H1 (cell line): ENCODE results near the gene LPO. TPM values are rescaled to one million over a fixed set of nuclear protein-coding genes. Genes with fewer than 3 reads are reported as not detected.

Experiments
- CTCF ChIA-PET: fragments of 300-600 bp; sonication (Branson Sonifier 250); formaldehyde crosslinking; loops from one replicate; lab custom pipeline; 2021; ENCODE audit not compliant: partially characterized antibody; lab: Charles Lee
- POLR2A ChIA-PET: fragments of 300-600 bp; sonication (Branson Sonifier 250); formaldehyde crosslinking; loops from one replicate; lab custom pipeline; 2021; ENCODE audit warnings: inconsistent platforms; ENCODE audit not compliant: partially characterized antibody; lab: Charles Lee
- DNase-seq, 2 experiments: peaks; one replicate each; pipeline versions ENCODE4 v3.0.0 to v3.0.0-alpha.2; 2010 to 2022; ENCODE audit warnings: low spot score in 2 of 2, low read depth in 1 of 2, mixed read lengths in 1 of 2
- FAIRE-seq: peaks from 2 replicates; lab custom pipeline; 2011; peaks lifted over from hg19 to GRCh38; lab: Jason Lieb, UNC
- H2AFZ ChIP-seq: 2 replicates; pipeline ENCODE4 v1.8.1; 2012; ENCODE audit warnings: low read length, inconsistent platforms
- H2AK5ac ChIP-seq: 2 replicates; pipeline ENCODE4 v1.6.1; 2013; ENCODE audit warnings: low read depth, low read length
- H2BK120ac ChIP-seq: replicated peaks from 2 replicates; pipeline ENCODE3; 2013; ENCODE audit warnings: low read depth, low read length, inconsistent platforms
- H2BK12ac ChIP-seq: 2 replicates; pipeline ENCODE4 v1.6.1; 2013; ENCODE audit warnings: low read depth, low read length
- H2BK15ac ChIP-seq: 2 replicates; pipeline ENCODE4 v1.6.1; 2013; ENCODE audit warnings: low read length
- H2BK20ac ChIP-seq: 2 replicates; pipeline ENCODE4 v1.6.1; 2013; ENCODE audit warnings: low read length
- H2BK5ac ChIP-seq: 2 replicates; pipeline ENCODE4 v1.6.1; 2013; ENCODE audit warnings: low read depth, low read length
- H3K14ac ChIP-seq: 2 replicates; pipeline ENCODE4 v1.6.1; 2013; ENCODE audit warnings: inconsistent platforms; ENCODE audit not compliant: insufficient read length
- H3K18ac ChIP-seq: 2 replicates; pipeline ENCODE4 v1.6.1; 2013; ENCODE audit warnings: low read length; ENCODE audit errors: extremely low read depth
- H3K23ac ChIP-seq: 2 replicates; pipeline ENCODE4 v1.6.1; 2013; ENCODE audit warnings: inconsistent platforms; ENCODE audit not compliant: insufficient read length
- H3K23me2 ChIP-seq: 2 replicates; pipeline ENCODE4 v1.6.1; 2013; ENCODE audit warnings: low read depth, low read length
- H3K27ac ChIP-seq: 2 replicates; pipeline ENCODE4 v1.6.1; 2011; ENCODE audit warnings: low read depth, low read length, inconsistent platforms
- H3K27me3 ChIP-seq, 4 experiments: replicated peaks in 1 of 4; 1 replicate in 1 of 4; 2 replicates in 3 of 4; pipeline versions ENCODE4 v1.6.1 to v1.8.1; 2011 to 2013; ENCODE audit warnings: low read length in 3 of 4, mild to moderate bottlenecking in 3 of 4, inconsistent platforms in 2 of 4, mixed read lengths in 2 of 4, moderate library complexity in 1 of 4; ENCODE audit not compliant: control insufficient read depth in 3 of 4, insufficient read depth in 3 of 4; ENCODE audit errors: extremely low read depth in 1 of 4
- H3K36me3 ChIP-seq, 4 experiments: 2 replicates each; pipeline versions ENCODE4 v1.6.1 to v1.8.1; 2011 to 2013; ENCODE audit warnings: mild to moderate bottlenecking in 4 of 4, low read length in 3 of 4, moderate library complexity in 2 of 4, control low read depth in 1 of 4, inconsistent platforms in 1 of 4; ENCODE audit not compliant: insufficient read depth in 4 of 4, control insufficient read depth in 2 of 4
- H3K4ac ChIP-seq: replicated peaks from 2 replicates; pipeline ENCODE3; 2013; ENCODE audit warnings: low read length, low read depth, mixed read lengths, inconsistent platforms; ENCODE audit not compliant: insufficient read length
- H3K4me1 ChIP-seq, 4 experiments: replicated peaks in 1 of 4; 1 replicate in 1 of 4; 2 replicates in 3 of 4; pipeline versions ENCODE4 v1.6.1 to v1.8.1; 2011 to 2013; ENCODE audit warnings: low read length in 3 of 4, inconsistent platforms in 2 of 4, mixed read lengths in 1 of 4; ENCODE audit not compliant: insufficient read depth in 4 of 4, control insufficient read depth in 3 of 4
- H3K4me2 ChIP-seq, 2 experiments: 2 replicates each; pipeline versions ENCODE4 v1.6.1 to v1.8.1; 2011 to 2013; ENCODE audit warnings: low read depth in 2 of 2, low read length in 2 of 2, control low read depth in 1 of 2, inconsistent platforms in 1 of 2, mild to moderate bottlenecking in 1 of 2; ENCODE audit not compliant: insufficient read depth in 1 of 2
- H3K4me3 ChIP-seq, 4 experiments: fragments of 200-600, 300-600 bp in 1 of 4; sonication (generic), shearing (Covaris generic), sonication (Bioruptor Twin) in 1 of 4; 2 replicates each; pipeline versions ENCODE4 v1.5.1 to v1.8.1; 2011 to 2016; ENCODE audit warnings: low read length in 4 of 4, low read depth in 3 of 4, control low read depth in 2 of 4, inconsistent platforms in 2 of 4, mild to moderate bottlenecking in 2 of 4, mixed read lengths in 1 of 4, moderate library complexity in 1 of 4; ENCODE audit not compliant: insufficient read depth in 2 of 4; ENCODE audit errors: extremely low read depth in 1 of 4
- H3K56ac ChIP-seq: replicated peaks from 2 replicates; pipeline ENCODE3; 2013; ENCODE audit warnings: low read depth, mild to moderate bottlenecking, mixed read lengths, low read length, inconsistent platforms; ENCODE audit not compliant: insufficient read length
- H3K79me1 ChIP-seq: 2 replicates; pipeline ENCODE4 v1.6.1; 2013; ENCODE audit warnings: low read depth, low read length, control low read depth
- H3K79me2 ChIP-seq, 2 experiments: 2 replicates each; pipeline versions ENCODE4 v1.6.1 to v1.8.1; 2012 to 2013; ENCODE audit warnings: low read length in 2 of 2, mild to moderate bottlenecking in 2 of 2, inconsistent platforms in 1 of 2; ENCODE audit not compliant: insufficient read depth in 2 of 2, control insufficient read depth in 1 of 2
- H3K9ac ChIP-seq, 4 experiments: replicated peaks in 1 of 4; 1 replicate in 1 of 4; 2 replicates in 3 of 4; pipeline versions ENCODE4 v1.6.1 to v1.8.1; 2011 to 2013; ENCODE audit warnings: low read depth in 3 of 4, low read length in 3 of 4, control low read depth in 2 of 4, mild to moderate bottlenecking in 2 of 4, moderate library complexity in 2 of 4, inconsistent platforms in 1 of 4; ENCODE audit errors: extremely low read depth in 1 of 4
- H3K9me3 ChIP-seq, 2 experiments: 2 replicates each; pipeline versions ENCODE4 v1.6.1 to v1.8.1; 2012 to 2013; ENCODE audit warnings: mild to moderate bottlenecking in 2 of 2, moderate library complexity in 2 of 2, control low read depth in 1 of 2, inconsistent platforms in 1 of 2, low read depth in 1 of 2, low read length in 1 of 2, mixed read lengths in 1 of 2; ENCODE audit not compliant: insufficient read depth in 2 of 2
- H4K20me1 ChIP-seq, 2 experiments: replicated peaks in 1 of 2; 2 replicates each; pipeline versions ENCODE3 to v1.8.1; 2011 to 2013; ENCODE audit warnings: inconsistent platforms in 2 of 2, low read length in 2 of 2, mild to moderate bottlenecking in 1 of 2; ENCODE audit not compliant: insufficient read depth in 2 of 2, control insufficient read depth in 1 of 2
- H4K5ac ChIP-seq: 2 replicates; pipeline ENCODE4 v1.6.1; 2013; ENCODE audit warnings: low read length, low read depth, mixed read lengths, inconsistent platforms; ENCODE audit not compliant: insufficient read length
- H4K8ac ChIP-seq: 2 replicates; pipeline ENCODE4 v1.8.0; 2013; ENCODE audit warnings: mild to moderate bottlenecking, moderate library complexity, low read length, inconsistent platforms; ENCODE audit not compliant: insufficient read depth; ENCODE audit errors: extremely low read depth
- H4K91ac ChIP-seq: replicated peaks from 2 replicates; pipeline ENCODE3; 2013; ENCODE audit warnings: low read length, mixed read lengths, inconsistent platforms; ENCODE audit not compliant: insufficient read length
- CEBPB ChIP-seq: IDR thresholded peaks from 2 replicates; pipeline ENCODE4 v1.6.1; 2012; ENCODE audit warnings: low read depth, low read length
- EZH2 ChIP-seq: fragments of 200-600 bp; sonication (generic); IDR thresholded peaks from 2 replicates; pipeline ENCODE4 v1.7.1; 2012; ENCODE audit warnings: low read depth, mild to moderate bottlenecking, moderate library complexity, low read length, inconsistent platforms; ENCODE audit not compliant: severe bottlenecking
- HDAC2 ChIP-seq, 2 experiments: fragments of 300-600 bp in 1 of 2; sonication (generic) in 1 of 2; IDR thresholded peaks; 2 replicates each; pipeline ENCODE4 v1.6.1; 2011 to 2012; ENCODE audit warnings: low read depth in 2 of 2, low read length in 2 of 2, mild to moderate bottlenecking in 2 of 2, moderate library complexity in 2 of 2, borderline replicate concordance in 1 of 2, inconsistent platforms in 1 of 2
- SIX5 ChIP-seq: IDR thresholded peaks from 2 replicates; pipeline ENCODE4 v1.6.1; 2011; ENCODE audit warnings: mild to moderate bottlenecking, low read depth, low read length
- SRF ChIP-seq: IDR thresholded peaks from 2 replicates; pipeline ENCODE4 v1.6.1; 2011; ENCODE audit warnings: mild to moderate bottlenecking, low read depth, low read length, moderate library complexity
- TEAD4 ChIP-seq: IDR thresholded peaks from 2 replicates; pipeline ENCODE4 v1.6.1; 2012; ENCODE audit warnings: low read depth, low read length, inconsistent platforms, mixed read lengths
- YY1 ChIP-seq: IDR thresholded peaks from 2 replicates; pipeline ENCODE4 v1.6.1; 2011; ENCODE audit warnings: low read depth, mild to moderate bottlenecking, low read length
- WGBS, 2 experiments: shearing (Covaris generic) in 1 of 2; methylation state at CpG; one replicate each; pipeline versions ENCODE4 v1.1.6 to v1.1.7; 2013 to 2015; ENCODE audit warnings: low lambda C conversion rate in 2 of 2, mixed read lengths in 2 of 2, inconsistent platforms in 1 of 2, low coverage in 1 of 2, missing lambda C conversion rate in 1 of 2; ENCODE audit not compliant: insufficient replicate concordance in 2 of 2, insufficient coverage in 1 of 2, insufficient read length in 1 of 2; ENCODE audit errors: extremely low coverage in 1 of 2, missing lambda C conversion rate in 1 of 2; 5-methylcytosine and 5-hydroxymethylcytosine counted together
- polyA plus RNA-seq, 7 experiments: library from polyadenylated mRNA; depleted of rRNA in 3 of 7; stranded (reverse) in 5 of 7; unstranded in 2 of 7; fragments of >200 nt in 5 of 7; fragments of 200-250 nt in 2 of 7; gene quantifications; 1 replicate in 5 of 7; 2 replicates in 1 of 7; 4 replicates in 1 of 7; pipeline versions ENCODE4 v1.2.1 to v1.2.3, GENCODE V29; 2011 to 2013; ENCODE audit warnings: missing spikeins in 2 of 7, mixed read lengths in 2 of 7
- total RNA-seq: library from RNA; stranded (reverse); fragmentation: NEBNext Ultra II Directional; extraction: Animal tissue kit (Norgen Biotek cat#: 25700); gene quantifications from 2 replicates; pipeline ENCODE4 v1.2.1, GENCODE V29; 2021

The LPO gene
- total and polyA plus RNA-seq, 2 of the 8 experiments (the other 6 are each of a cell fraction or from before 2014, with no cell fraction given), result 0.38 to 0.52 TPM

GRCh38 chr17:58305626-58306025 is 67.2 kb downstream of the LPO start:
- 94% methylated on average over 8 of the region's 8 CpGs; no CpG with 5 or more reads in 1 of the 2 experiments for WGBS, 2 experiments
- Histone ChIP-seq H3K4ac (no peak overlapping the region), H4K5ac (no peak overlapping the region), H3K18ac (no peak overlapping the region; the same call in 1 of the 2 replicates), H3K4me3 (no peak overlapping the region), H2BK5ac (no peak overlapping the region), H3K4me2 (no peak overlapping the region), H3K9ac (no peak overlapping the region), H3K14ac (no peak overlapping the region), H2AK5ac (no peak overlapping the region), H4K8ac (no peak overlapping the region), H2BK15ac (no peak overlapping the region), H2BK12ac (no peak overlapping the region), H4K91ac (no peak overlapping the region), H3K9me3 (no peaks in the 10 kb centered on the region), H3K23me2 (no peaks in the 10 kb centered on the region), H2BK20ac (no peak overlapping the region), H3K79me2 (no peaks in the 10 kb centered on the region), H3K36me3 (0 out of 8 replicates have a peak, but pooled peaks cover 0 to 2% (median 0%) of the 10 kb centered on the region in 4 experiments), H4K20me1 (no peaks in the 10 kb centered on the region), H3K27ac (no peak overlapping the region), H3K79me1 (no peaks in the 10 kb centered on the region), H3K23ac (no peak overlapping the region), H2AFZ (no peak overlapping the region), H2BK120ac (no peak overlapping the region), H3K27me3 (no peaks in the 10 kb centered on the region), H3K4me1 (peaks cover 0 to 15% (median 10%) of the 10 kb centered on the region in 4 experiments; a peak in 5 of 7 replicates), H3K56ac (no peak overlapping the region)
- ChIA-PET POLR2A (interaction anchor here (0.9 to 1.5 kb wide), 6 partner anchors 13 to 89 kb away, joined by 3 to 6 read pairs (median 4); no protein-coding TSS in a partner anchor), CTCF (interaction anchor here (0.6 to 9.4 kb wide), 21 partner anchors 10 to 170 kb away, joined by 3 to 172 read pairs (median 6); partner anchors contain the start of genes MKS1, MPO and TSPOAP1)
- no peak for TF ChIP-seq CEBPB
- TF ChIP-seq SRF, result no peak
- TF ChIP-seq EZH2, result no peak
- TF ChIP-seq YY1, result no peak
- TF ChIP-seq HDAC2 (IDR thresholded peaks at IDR 0.05; ENCODE audit: borderline replicate concordance in 1 of 2, low read depth in 2 of 2, low read length in 2 of 2), result no peak
- TF ChIP-seq TEAD4, result no peak
- TF ChIP-seq SIX5, result no peak
- DNase-seq (peak in 1 of 2 experiments; percentile 44), FAIRE-seq (no peak)
